ENCODE results near the gene U2AF2.

GRCh38 chr19:55684946-55685681 is 30.3 kb downstream of the U2AF2 start:
- TF ChIP-seq CTCF (IDR thresholded peaks at IDR 0.05 in 2 of 3, conservative IDR thresholded peaks at IDR 0.05 in 1 of 3; ENCODE audit: insufficient read depth in 2 of 3, low read depth in 1 of 3, low read length in 3 of 3) (no peak), ZKSCAN1 (IDR thresholded peaks at IDR 0.05; ENCODE audit: low read depth, low read length) (no peak), SRF (CRISPR knock-in tag; IDR thresholded peaks at IDR 0.05) (no peak), HDAC6 (IDR thresholded peaks at IDR 0.05; ENCODE audit: low read depth, low read length) (no peak), RFX5 (IDR thresholded peaks at IDR 0.05; ENCODE audit: low read depth, low read length) (no peak), CREB5 (CRISPR knock-in tag; IDR thresholded peaks at IDR 0.05) (no peak)
- TF ChIP-seq, protein P1, sequence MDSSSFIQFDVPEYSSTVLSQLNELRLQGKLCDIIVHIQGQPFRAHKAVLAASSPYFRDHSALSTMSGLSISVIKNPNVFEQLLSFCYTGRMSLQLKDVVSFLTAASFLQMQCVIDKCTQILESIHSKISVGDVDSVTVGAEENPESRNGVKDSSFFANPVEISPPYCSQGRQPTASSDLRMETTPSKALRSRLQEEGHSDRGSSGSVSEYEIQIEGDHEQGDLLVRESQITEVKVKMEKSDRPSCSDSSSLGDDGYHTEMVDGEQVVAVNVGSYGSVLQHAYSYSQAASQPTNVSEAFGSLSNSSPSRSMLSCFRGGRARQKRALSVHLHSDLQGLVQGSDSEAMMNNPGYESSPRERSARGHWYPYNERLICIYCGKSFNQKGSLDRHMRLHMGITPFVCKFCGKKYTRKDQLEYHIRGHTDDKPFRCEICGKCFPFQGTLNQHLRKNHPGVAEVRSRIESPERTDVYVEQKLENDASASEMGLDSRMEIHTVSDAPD (CRISPR knock-in tag; IDR thresholded peaks at IDR 0.05): no peak

Data from K562 (cell line).